ENCODE results near the gene PTGIS.
A peak's percentile ranks its signal among the peaks of the same experiment; 100 is the strongest.

PTGIS gene

DNA sequence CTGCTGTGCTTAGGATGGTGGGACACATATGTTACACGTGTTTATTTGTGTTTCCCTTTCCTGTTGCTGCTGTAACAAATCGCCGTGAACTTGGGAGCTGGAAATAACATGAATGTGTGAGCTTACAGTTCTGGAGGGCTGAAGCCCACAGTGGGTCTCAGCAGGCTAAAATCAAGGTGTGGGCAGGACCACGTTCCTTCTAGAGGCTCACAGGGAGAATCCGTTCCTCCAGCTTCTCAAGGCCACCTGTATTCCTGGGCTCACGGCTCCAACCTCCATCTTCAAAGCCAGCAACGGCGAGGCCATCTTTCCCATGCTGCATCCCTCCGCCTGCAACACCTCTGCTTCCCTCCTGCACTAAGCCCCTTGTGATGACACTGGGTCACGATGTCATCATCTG, 27.4 kb upstream of the PTGIS start:
- no peak for DNase-seq

DNA sequence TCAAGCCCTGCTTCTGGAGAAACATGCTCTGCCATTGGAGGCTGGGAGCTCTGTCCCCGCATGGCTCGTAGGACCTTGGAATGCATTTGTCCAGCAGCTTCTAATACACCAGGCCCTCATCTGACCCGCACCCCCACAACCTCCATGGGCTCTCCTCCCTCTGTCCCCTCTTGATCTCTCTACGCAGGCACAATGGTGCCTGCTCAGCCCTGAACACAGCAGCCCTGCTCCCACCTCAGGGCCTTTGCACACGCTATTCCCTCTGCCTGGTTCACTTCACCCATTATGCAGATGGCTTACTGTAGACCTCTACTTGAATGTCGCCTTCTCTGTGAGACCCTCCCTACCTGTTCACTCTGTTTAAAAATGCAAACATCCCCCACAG, 27.0 kb upstream of the PTGIS start:
- DNase-seq: no peak

DNA sequence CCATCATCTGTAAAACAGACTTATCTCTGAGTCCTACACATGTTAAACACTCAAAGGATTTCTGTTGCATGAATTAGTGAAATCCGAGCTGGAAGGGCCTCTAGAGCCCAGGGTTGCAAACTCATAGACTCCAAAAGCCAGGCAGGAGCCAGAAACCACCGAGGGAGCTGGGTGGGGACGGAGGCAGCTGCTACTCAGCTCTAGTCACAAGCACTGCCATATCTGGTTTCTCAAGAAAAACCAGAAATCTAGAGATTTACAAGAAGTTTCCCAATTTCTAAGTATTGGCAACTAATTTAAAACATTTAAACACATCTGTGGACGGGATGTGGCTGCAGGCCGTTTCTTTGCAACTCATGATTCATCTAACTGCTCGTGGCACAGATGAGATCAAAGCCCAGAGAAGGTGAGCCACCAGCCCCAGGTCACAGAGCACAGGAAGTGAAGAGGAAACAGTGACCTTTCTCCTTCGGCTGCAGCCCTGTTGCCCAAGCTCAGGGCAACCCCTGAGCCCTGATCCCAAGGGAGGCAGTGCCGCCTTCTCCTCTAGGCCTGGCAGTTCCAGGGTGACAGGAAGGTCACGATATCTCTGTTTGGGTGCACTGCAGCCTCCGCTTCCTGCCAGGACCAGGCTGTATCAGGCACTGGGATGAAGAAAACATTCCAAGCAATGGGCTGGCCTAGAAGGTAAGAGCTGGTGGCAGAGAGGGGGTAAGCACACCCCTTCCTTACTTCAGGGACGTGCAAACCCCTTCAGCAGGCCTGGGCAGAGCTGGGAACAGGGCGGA, 26.4 kb upstream of the PTGIS start:
- no peak for DNase-seq

DNA sequence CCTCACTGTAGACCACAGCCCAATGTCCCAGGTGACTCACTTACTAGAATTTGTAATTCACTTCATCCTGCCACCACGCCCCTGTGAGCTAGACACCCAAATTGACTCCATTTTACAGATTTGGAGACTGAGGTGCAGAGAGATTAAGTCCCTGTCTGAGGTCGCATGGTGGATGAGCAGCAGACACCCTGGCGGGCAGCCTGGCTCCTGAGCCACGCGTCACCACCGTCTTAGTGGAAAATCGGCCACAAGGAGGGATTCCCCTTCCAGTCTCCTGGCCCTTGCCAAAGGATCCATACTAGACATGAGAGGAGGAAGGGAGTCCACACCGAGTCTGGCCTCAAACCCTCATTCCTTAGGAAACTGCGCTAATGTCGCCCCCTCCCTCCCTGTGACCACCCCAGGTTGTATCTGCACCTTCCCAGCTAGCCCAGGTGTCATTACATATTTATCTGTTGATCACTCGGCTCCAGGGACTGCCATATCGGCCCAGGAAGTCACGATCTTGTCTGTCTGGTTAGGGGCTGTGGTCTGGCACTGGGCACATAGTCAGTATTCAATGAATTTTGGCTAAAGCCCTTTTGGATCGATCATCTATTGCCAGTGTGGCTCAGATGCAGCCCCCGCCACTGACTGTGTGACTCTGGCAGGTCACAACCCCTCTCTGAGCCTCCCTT, 25.7 kb upstream of the PTGIS start:
- DNase-seq: no peak

DNA sequence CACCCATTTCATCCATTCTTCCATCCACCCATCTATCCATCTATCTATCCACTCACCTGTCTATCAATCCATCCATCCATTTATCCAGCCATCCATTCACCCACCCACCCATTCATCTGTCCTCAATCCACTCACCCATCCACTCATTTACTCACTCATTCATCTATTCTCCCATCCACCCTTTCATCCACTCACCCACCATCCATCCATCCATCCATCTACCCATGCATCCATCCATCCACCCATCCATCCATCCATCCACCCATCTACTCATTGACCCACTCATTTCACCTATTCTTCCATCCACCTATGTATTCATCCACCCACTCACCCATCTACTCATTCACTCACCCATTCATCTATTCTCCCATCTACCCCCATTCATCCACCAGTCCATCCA, 24.2 kb upstream of the PTGIS start:
- DNase-seq: no peak

DNA sequence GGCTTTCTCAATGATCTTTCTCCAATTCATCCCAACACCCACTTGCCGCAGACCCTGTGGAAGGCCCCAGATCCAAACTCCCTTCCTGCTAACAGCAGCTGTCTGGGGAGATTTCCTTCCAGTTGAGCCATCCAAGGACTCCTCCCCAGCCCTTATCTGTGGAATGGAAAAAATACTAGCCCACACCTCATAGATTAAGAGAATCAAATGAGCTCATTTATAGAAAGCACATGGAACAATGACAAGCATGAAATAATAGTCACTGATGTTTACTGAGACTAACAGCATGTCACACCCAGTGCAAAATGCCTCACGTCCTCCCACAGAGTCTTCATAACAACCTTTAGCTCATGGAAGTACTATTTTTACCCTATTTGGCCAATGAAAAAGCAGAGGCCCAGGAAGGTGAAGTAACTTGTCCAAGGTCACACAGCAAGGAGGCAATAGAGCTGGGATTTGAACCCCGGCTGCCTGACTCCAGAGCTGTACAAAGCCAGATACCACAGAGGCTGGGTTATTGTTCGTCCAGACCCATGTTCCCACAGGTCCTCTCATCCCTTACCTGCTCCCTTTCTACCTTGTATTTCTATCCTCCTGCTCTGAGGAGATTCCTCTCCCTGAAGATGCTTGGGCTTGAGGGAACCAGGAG, 23.4 kb upstream of the PTGIS start:
- DNase-seq: no peak

DNA sequence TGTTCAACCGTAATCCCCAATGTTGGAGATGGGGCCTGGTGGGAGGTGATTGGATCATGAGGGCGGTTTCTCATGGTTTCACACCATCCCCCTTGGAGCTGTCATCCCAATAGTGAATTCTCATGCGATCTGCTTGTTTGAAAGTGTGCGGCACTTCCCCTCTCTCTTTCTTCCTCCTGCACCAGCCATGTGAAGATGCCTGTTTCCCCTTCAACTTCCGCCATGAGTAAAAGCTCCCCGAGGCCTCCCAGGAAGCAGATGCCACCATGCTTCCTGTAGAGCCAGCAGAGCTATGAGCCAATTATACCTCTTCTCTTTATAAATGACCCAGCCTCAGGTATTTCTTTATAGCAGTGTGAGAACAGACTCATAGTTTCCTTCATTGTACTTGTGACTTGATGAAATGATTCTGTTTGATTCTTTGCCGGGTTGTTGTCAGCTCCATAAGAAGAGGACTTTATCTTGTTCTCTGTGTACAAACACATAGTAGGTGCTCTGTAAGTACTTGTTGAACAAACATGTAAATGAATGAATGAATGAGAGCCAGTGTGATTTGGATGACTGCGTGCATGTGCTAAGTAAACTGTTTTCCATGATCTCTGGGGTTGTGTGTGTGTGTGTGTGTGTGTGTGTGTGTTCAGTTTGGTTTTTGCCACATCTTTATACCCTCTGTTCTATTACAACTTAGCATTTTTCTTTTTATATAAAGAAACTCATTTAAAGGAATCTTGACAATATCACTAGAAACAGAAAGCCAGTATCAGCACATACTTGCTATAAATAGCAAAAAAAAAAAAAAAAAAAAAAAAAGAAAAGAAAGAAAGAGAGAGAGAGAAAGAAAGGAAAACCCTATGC, 22.5 kb upstream of the PTGIS start:
- DNase-seq: peak in 1 of 2 donors; percentile 17

DNA sequence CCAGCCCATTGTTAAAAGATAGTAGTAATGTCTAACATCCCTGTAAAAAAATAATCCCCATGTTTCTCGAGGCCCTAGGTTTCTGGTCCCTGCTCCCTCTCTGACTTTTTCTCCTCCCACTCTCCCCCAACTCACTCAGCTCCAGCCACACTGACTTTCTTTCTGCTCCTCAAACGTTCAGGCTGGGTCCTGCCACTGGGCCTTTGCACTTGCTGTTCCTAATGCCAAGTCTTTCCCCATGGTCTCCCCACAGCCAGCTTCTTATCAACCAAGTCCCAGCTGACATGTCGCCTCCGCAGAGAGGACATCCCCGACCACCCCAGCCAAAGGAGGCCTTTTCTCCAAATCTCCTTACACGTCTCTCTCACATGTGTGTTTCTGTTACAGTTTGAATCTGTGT, 21.8 kb upstream of the PTGIS start:
- no peak for DNase-seq

DNA sequence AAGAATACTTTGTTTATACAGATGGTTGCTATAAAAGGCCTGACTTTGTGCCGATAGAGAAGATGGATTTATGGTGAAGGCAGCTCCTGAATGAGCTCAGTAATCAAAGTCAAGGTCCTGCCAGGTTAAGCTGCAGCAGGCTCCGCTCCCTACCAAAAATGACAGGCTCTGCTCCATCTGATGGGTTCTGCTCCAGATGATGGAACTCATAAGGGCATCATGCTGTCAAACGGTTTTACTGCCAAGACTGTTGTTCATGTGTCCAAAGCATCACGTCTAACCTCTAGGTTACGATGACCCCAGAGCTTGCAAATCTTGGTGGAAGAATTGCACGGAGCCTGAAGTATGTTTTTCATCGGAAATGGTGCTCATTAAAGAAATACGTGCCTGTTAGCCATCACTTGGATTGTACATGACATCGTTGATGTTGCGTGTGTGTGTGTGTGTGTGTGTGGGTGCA, 19.2 kb upstream of the PTGIS start:
- DNase-seq: no peak

DNA sequence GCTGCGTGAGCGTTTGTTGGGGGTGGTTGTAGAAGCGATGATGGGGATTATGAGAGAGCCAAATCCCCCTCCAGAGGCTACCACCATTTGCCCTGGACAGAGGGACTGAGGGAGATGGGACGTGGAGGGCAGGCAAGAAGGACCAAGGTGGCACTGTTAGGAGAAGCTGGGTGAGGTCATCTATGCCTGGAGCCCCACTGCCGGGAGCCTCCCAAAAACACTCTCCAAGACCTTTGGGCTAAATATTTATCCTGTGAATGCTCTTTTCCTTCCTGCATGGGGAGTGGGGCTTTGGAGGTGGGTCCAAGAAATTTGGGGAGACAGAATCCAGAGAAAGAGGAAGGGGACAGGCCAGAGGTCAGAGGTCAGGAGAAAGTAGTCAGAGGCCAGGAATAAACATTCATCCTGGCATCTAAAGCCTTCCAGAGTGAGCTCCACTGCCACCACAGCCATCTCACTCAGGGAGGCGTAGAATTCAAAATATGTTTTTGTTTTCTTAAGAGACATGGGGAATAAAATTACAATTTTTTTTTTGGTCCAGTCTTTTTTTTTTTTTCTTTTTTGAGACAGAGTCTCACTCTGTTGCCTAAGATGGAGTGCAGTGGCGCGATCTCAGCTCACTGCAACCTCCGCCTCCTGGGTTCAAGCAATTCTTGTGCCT, 17.8 kb upstream of the PTGIS start:
- no peak for DNase-seq

DNA sequence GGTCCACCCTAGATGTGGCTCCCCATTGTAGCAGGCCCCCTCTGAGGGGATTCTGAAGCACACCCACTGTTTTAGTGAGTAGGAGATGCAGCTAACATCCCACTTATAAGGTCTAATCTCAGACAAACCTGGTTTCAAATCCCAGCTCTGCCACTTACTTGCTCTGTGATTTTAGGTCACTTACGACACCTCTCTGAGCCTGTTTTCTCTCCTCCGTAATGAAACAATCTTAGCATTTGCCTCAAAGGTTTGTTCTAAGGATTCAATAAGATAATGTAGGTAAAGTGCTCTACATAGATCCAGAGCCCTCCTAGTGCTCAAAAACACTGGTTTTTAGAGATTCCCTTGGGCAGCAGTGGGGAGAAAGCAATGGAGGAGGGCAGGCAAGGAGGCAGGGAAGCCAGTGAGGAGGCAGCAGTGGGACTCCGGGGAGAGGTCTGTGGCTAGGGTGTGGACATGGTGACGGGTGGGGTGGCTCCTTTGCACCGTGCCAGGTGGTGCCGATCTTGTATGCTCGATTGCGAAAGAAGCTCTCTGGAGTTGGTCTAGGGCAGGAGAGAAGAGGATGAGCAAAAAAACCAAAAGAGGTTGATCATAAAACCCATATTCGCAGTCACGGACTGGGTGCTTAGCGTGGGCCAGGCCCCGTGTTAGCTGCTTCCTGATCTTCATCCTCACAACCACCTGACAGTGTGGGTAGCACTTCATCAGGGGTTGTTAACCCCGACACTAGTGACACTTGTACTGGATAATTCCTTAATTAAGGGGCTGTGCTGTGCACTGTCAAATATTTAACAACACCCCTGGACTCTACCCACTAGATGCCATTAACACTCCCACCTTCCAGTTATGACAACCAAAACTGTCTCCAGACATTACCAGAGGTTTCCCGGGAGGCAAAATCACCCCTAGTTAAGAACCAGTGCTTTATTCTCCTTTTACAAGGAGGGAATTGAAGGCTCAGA, 16.8 kb upstream of the PTGIS start:
- DNase-seq: no peak

DNA sequence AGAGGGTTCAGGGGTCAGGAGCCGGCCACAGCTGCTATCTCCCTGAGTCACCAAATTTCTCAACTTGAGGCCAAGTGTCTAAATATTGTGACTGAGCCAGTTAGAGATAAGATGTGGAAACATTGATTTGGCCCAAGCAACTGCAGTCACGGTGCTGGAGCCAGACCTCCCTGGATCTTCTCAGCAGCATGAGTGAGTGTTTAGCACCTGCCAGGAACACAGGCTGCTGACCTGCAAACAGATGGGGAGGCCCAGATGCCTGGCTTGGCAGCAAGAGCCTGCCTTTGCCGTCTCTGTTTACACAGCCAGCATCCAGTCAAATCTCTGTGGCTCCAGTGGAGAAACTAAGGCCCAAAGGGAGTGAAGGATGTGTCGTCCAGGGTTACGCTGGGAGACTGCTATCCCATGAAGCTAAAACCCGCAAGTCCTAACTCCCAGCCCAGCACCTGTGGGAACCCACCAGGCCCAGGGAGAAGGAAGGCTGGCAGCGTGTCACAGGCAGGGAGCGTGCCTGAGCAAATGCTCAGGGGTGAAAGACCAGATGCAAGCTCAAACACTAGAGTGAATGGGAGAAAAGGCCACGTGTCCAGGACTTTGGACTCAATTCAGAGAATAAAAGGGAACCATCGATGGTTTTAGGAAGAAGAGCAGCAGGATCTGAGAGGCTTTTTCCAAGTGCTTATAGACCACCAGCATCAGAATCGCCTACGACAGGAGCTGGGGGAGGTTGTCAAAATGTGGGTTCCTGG, 15.9 kb upstream of the PTGIS start:
- DNase-seq: peak in 1 of 2 donors; percentile 56

DNA sequence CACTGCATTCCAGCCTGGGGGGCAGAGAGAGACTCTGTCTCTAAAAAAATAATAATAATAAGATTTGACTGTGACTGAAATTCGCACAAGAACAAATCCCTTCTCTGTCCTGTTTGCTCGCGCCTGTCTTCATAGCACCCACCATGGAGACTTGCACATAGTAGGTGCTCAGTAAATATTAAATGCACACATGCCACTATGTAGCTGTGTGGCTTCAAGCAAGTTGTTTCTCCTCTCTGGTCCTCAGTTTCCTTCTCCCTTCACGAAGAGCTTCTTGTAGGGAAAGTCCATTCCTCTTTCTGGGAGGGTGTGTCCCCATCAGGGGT, 15.4 kb upstream of the PTGIS start:
- no peak for DNase-seq

DNA sequence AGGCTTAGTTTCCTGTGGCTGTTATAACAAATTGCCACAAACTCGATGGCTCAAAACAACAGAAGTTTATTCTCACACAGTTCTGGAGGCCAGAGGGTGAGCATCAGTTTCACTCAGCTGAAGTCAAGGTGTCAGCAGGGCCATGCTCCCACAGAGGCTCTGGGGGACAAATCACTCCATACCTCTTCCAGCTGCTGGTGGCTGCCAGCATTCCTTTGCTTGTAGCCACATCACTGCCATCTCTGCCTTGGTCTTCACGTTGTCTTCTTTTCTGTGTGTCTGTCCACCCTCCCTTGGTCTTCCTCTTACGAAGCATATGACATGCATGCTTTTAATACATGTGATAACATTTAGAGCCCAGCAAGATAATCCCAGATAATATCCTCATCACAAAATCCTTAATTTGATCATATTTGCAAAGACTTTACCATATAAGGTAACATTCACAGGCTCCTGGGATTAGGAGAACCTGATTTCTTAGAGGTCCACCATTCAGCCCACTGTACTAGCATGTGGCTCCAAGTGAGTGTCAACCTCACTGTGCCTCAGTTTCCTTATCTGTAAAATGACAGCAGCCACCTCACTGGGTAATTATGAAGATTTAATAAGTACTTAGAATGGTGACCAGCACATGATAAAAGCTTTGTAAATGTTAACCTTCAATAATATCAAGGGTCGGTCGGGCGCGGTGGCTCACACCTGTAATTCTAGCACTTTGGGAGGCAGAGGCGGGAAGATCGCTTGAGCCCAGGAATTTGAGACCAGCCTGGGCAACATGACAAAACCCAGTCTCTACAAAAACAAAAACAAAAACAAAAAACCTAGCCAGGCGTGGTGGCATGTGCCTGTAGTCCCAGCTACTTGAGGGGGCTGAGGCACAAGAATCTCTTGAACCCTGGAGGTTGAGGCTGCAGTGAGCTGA, 14.7 kb upstream of the PTGIS start:
- DNase-seq: no peak

DNA sequence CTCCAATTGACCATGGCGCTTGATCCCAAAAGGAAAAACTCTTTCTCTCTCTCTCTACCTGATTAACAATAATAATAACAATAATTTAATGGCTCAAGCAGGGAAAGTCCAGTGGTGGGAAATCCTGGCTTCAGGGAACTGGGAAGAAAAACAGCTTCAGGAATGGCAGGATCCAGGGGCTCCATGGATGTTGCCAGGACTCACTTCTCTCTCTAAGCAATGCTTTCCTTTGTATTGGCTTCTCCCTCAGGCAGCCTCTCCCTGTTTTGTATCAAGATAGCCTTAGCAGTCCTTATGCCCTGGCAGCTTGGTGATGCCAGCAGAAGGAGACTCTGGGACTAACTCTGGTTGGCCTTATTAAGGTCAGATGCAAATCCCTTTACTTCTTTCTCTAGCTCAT, 13.5 kb upstream of the PTGIS start:
- DNase-seq: no peak

DNA sequence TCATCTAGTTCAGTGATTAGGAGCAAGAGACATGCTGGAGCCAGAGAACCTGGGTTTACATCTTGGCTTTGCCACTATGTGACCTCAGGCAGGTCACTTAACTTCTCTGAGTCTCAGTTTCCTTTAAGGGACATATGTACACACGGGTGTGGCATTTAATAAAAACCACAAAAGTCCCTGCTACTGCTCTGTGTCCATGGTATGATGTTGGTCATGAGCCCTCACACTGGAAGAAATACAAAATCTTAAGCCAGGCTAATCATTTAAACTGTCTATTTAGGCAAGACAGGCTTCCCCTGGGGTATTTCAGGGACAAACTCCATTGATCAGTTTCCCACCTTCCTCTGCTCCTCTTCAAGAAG, 12.9 kb upstream of the PTGIS start:
- no peak for DNase-seq

DNA sequence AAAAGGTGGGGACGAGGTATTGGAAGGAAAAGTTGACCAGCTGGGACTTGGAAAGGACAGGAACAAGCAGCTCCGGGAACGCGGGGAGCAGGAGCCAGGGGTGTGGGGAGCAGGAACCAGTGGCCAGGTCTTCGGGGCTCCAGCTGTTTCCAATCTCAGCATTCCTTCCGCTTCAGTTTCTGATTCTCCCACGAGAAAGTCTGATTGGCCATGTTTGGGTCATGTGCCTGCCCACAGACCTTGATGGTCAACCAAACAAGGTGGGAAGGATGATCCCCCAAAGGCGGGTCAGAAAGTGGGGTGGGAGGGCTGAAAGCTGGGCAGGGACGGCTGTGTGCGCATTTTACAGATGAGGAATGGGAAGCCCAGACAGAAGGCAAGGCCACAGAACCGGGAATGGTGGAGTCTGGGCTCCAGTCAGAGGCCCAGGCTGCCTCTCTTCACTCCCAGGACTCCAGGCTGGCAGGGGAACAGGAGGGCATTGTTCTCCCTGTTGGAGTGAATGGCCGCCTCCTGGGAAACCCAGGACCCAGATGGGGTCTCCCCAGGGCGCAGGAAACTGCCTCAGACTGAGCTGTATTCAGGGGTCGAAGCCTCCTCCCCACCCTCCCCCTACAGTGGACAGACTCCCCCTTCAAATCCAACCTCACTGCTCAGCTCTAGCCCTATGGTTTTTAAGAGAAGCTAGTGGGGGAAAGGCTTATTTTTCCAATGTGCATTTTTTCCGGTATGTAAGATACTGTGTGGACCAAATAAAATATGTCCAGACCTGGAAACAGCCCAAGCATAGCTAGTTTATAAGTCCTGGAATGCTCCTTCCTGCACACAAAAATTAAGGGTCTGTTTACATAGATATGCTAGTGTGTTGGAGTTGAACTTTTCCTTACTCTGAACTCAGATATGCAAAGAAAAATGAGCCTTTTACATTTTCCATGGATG, 12.2 kb upstream of the PTGIS start:
- DNase-seq: no peak

DNA sequence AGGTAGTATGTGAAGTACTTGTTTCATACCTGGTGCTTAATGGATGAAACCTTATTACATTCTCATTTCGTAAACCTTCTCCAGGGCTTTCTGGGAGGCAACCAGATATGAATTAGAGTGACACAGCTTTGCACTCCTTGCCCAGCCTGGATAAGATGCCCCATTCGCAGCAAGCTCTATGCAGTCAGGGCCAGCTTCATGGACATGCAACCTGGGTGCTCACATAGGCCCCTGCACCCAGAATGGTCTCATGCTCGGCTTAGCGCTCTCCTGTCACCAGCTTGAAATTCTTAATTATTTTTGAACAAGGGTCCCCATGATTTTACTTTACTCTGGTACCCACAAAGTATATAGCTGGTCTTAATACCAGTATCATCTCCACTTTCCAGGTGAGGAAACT, 11.3 kb upstream of the PTGIS start:
- no peak for DNase-seq

DNA sequence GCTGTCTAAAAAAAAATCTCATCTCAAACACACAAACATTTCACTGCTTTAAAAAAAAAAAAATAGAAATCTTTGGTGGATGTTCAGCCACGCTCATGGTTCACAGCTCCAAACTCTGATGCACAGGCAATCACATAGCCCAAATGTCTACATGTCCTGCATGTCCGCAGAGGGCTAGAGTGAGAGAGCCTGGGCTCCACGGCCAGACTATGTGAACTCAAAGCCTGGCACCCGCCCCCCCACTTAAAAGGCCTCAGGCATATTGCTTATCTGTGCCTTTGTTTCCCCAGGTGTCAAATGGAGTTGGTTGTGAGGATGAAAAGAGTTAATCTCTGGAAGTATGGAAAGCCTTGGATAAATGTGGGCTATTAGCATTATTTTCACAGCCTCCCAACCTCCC, 10.5 kb upstream of the PTGIS start:
- DNase-seq: no peak

All from CD4-positive, alpha-beta T cell treated with Interleukin-1 beta for 1 hour (primary cell).